Adipose tissue (tissue), 3 donors: ENCODE data around the gene NANOS2. TPM values are rescaled to one million over a fixed set of nuclear protein-coding genes. Genes with fewer than 3 reads are reported as not detected.

Experiments used
- H3K27ac ChIP-seq: one replicate; pipeline ENCODE4 v1.5.1; 2013; ENCODE audit warnings: low read depth, low read length
- WGBS, 3 donors: extraction: QIAGEN DNeasy Blood & Tissue Kit; methylation state at CpG; one replicate each; pipeline ENCODE4 v1.1.7; 2013; 5-methylcytosine and 5-hydroxymethylcytosine counted together
- polyA plus RNA-seq, 3 donors: library from polyadenylated mRNA; stranded (reverse); fragments of 200-250 nt; gene quantifications; one replicate each; pipeline ENCODE4 v1.2.3, GENCODE V29; 2013
- donor health status: healthy with polysubstance abuse.
- donor health status: Bipolar disorder and iron deficiency.
- donor health status: healthy.

NANOS2 gene
- polyA plus RNA-seq, result not detected

DNA sequence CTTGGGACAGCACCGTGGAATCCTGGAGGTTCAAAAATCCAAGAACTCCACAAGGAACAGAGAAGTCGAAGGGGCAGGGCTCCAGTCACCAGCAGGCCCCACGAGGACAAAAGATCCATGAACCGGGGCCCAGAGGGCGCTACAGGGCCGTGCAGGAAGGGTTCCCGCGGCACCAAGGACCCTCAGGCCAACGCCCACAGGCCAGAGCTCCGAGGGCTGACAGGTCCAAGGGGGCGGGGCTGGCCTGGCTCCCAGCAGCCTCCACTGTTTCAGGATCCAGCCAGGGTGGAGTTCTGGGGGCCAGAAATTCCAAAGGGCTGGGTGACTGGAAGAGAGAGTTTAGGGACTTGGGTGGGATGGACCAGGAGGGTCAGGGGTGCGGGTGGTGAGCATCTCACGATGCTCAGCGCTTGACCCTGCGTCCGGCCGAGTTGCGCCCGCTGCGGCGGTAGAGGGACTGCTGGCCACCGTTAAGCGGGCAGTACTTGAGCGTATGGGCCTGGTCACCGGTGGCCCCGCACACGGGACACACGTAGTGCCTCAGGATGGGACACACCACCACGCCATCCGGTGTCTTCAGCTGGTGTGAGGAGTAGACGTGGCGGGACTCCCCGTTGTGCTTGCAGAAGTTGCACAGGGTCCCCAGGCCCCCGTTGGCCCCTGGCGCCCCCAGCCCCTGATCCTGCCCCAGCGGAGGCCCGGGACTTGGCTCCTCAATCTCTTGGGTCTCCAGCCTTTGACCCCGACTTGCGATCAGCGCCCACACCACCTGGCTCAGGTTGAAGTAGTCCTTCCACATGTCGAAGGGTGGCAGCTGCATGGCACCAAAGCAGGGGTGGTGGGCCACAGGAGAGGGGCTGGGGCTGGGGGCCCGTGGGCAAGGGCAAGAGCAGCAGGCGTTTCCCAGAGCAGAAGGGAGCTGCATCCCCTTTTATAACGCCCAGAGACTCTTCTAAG is at the start of gene NANOS2:
Gene NANOS2, minus strand, starts transcription at position 905 of the 957 bp plus-strand sequence. Its CDS starts 85 bp downstream, at position 820.
- 56 to 64% (median 62%) methylated on average over 44 of the region's 44 CpGs for WGBS, 3 donors
- no peak within 1 kb of the TSS for H3K27ac ChIP-seq

GRCh38 chr19:45962021-45962420 is 47.4 kb upstream of the NANOS2 start:
- 87 to 90% (median 88%) methylated on average over 14 to 15 of the region's 15 CpGs for WGBS, 3 donors
- H3K27ac ChIP-seq, result no peak overlapping the region

DNA sequence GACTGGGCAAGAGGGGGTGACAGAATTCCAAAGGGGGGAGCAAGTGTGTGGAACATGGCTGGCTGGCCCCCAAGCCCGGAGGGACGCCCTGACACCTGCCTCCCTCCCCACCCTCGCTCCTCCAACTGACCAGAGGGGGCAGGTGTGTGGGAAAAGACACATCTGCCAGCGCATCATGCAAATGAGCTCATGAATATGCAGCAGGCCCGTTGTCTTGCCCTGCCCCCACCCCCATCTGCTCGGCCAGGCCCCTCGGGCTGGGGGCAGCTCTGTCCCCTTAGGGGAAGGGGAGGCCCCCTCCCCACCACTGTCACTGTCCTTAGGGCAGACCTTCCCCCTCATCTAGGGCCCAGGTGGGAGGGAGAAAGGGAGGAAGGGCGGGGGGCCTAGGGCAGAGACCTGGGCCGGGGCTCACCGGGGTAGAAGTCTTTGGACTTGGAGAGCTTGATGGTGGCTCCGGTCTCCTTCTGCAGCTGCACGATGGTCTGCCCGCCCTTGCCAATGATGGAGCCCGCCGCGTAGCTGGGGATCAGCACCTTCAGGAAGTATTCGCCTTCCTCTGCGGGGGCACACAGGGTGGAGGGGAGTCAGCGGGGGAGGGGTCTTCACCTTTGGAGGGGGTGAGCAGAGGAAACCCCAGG is 46.1 kb upstream of the NANOS2 start:
- 18 to 32% (median 26%) methylated on average over 16 to 19 of the region's 19 CpGs for WGBS, 3 donors
- no peak overlapping the region for H3K27ac ChIP-seq

DNA sequence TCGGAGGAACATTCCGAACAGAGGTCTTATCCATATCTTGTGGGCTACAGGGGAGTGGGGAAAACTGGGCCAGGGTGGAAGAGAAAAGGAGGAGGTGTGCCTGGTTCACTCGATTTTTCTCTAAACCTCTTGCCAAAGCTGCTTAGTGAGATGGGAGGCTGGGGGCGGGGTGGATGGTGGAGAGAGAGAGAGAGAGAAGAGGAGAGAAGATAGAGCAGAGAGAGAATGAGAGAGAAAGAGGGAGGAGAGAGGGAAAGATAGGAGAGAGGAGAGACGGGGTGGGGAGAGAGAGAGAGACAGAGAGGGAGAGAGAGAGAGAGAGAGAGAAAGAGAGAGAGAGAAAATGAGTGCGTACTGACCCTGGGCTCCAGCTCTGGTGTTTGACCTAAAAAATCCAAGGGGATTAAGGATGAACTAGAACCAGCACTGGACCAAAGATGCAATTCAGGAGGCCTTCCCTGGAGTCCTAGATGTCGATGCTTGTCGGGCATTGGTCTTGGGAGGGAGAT is 45.0 kb upstream of the NANOS2 start:
- no peak overlapping the region for H3K27ac ChIP-seq
- 62 to 67% (median 64%) methylated on average over 8 of the region's 8 CpGs for WGBS, 3 donors

DNA sequence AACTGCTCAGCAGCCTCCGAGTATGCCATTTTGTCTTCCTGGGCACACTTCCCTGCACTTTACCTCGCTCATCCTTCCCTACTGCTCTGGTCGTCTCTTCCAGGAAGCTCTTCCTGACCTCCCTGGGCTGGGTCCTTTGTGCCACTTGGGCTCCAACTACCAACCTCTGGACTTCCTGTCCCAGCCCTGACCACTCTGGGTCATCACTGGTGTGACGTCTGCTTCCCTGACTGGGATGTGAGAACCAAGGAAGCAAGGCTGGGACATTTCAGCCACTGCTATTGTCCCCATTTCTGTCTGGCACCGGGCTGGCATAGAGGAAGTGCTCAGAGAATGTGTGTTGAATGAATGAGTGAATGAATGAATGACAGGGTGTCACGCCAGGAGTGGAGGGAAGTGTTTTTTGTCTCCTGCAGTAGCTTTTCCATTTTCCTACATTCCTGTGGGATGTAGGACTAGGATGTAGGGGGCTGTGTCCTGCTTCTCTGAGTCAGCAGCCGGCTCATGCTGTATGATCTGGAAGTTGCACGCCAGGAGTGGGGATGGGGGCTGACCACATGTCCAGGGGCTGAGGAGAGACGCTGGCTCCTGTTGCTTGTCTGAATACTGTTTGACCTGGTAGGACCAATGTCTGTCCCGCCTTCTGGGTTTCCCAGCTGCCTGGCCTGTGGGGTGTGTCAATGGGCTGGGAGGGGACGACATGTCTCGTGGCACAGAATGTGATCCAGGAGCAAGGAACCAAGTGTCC is 44.4 kb upstream of the NANOS2 start:
- WGBS, 3 donors, result 59 to 78% (median 60%) methylated on average over 12 of the region's 12 CpGs

GRCh38 chr19:45958320-45958719 is 43.7 kb upstream of the NANOS2 start:
- WGBS, 3 donors, result 90 to 92% (median 91%) methylated on average over 6 of the region's 6 CpGs
- H3K27ac ChIP-seq, result no peak overlapping the region

More for the DNA sequence above, 44.4 kb upstream of the NANOS2 start:
- H3K27ac ChIP-seq, result no peak overlapping the region

DNA sequence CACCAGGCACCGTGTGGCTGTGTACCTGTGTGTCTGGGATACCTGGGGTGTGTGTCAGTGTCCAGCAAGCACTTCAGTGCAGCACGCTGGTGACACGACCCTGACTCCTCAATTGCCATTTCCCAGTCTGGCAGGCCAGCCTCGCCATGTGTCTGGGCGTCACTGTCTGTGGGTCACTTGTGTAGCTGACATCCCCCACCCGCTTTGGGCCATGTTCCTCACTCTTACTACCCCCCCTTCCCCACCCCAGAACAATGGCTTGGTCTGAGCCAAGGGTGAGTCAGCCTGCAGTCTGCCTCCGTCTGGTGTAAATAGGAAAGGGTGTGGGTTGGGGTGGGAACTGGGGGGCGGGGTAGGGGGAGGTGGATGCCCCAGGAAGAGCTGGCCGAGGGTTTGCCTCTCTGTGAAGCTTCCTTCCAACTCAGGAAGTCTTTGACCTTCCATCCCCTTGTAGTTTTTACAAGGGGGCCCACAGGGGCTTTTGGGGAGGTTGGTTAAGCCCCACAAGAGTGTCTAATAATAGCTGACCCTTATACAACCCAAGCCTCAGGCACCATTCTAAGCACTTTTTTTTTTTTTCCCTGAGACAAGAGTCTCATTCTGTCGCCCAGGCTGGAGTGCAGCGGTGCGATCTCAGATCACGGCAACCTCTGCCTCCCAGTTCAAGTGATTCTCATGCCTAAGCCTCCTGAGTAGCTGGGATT is 41.5 kb upstream of the NANOS2 start:
- no peak overlapping the region for H3K27ac ChIP-seq
- WGBS, 3 donors, result 34 to 53% (median 40%) methylated on average over 12 to 13 of the region's 13 CpGs

DNA sequence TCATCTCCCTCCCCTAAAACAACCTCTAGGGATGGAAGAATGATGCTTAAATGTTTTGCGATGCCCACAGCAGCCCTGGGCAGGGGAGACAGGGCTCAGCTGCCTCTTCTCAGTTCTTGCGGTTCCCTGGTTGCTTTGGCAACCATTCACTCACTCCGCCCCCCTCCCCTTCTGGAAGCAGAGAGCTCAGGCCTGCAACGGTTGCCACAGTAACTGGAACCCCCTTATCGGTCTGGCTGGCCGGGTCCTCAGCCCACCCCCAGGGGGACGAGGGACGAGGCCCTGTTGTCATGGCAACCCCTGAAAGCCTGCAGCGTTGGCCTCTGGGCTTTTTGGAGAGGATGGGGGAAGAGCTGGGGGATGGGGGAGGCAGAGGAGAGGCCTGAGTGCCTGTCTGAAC is 39.6 kb upstream of the NANOS2 start:
- WGBS, 3 donors, result 18 to 41% (median 29%) methylated on average over 9 of the region's 9 CpGs
- H3K27ac ChIP-seq, result no peak overlapping the region

DNA sequence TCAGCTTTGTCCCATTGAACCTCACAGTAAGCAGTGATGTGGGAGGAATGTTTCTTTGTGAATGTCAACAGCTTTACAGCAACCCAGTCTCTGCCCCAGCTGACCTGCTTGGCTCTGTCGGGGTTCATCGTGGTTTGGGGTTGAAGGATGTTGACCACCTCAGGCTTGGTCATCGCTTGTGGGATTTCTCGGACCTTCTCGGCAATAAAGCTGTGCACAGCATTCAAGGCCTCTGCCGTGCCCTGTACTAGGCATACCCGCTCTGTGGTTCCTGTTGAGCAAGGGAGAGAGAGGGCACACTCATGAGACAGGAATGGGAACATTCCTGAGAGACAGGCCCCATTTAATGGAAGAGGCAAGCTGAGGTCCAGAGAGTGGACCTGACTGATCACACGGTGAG is 39.1 kb upstream of the NANOS2 start:
- WGBS, 3 donors, result 89 to 97% (median 93%) methylated on average over 8 of the region's 8 CpGs
- no peak overlapping the region for H3K27ac ChIP-seq

DNA sequence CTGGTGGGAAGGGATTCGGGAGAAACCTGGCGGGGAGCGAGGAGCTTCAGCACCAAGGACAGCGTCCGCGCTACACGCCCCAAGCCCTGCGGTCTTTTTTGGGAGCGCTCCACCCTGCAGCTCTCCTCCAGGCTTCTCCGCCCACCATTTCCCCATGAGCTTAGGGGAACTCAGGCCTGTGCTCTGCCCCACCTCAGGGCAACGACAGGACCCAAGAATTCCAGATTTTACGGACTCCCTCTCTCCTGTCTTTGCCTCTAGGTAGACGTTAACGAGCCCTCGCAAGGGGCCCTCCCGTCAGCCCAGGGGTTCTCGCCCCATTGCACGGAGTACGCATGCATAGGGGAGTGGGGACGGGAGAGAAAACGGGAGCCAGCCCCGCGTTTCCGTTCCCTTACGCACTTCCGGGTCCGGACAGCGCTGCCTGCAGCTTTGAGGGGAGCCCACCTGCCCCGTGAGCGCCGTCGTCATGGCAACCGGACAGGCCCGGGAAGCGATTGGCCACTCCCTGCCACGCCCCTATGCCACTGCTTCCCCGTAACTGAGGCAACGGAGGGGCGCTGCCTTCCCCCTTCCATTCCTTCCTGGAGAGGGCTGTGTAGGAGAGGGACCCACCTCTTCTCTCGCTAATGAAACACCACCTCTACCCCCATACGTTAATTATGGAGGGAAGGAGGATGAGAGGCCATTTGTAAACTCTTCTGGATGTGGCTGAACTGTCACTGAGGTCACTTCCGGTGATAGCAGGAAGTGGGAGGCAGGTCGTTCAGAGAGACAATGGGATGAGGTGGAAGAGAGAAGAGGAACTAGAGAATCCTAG is 38.3 kb upstream of the NANOS2 start:
- 6 to 22% (median 21%) methylated on average over 38 to 43 of the region's 43 CpGs for WGBS, 3 donors
- H3K27ac ChIP-seq, result no peak overlapping the region

- 26 to 58% (median 54%) methylated on average over 8 of the region's 8 CpGs for WGBS, 3 donors
- H3K27ac ChIP-seq, result no peak overlapping the region
Measured at GRCh38 chr19:45952341-45952685, 37.7 kb upstream of the NANOS2 start.

DNA sequence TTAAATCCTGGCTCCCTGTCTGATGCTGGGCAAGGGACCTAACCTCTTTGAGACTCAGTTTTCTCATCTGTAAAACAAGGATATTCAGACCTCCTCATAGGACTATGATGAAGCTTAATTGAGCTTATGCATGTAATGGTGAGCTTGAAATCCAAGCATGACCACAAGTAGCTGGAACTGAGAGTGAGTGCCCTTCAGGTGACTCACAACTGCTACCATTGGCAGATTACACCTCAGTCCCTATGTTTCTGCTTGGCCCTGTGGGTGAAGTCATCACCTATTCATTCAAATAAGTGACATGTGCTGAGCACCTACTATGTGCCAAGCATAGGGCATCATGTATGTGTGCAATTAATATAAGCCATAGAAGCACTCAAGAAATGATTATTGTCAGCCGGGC is 33.3 kb upstream of the NANOS2 start:
- 86 to 100% (median 100%) methylated on average over 1 of the region's 1 CpG for WGBS, 3 donors

DNA sequence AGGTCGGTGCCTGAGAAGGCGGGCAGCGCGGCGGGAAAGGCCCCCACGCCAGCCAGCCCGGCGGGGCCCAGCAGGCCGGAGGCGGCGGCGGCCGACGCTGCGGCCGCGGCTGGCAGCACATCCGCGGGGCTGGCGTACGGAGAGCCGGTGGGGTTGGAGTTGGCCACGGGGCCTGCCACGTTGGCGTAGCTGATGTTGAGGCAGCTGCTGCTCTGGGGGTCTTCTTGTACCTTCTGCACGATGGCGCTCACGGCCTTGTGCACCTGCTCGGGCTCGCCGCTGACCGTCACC is 25.9 kb upstream of the NANOS2 start:
- no peak overlapping the region for H3K27ac ChIP-seq
- 53 to 68% (median 66%) methylated on average over 25 to 32 of the region's 32 CpGs for WGBS, 3 donors

More for the DNA sequence above, 33.3 kb upstream of the NANOS2 start:
- H3K27ac ChIP-seq, result no peak overlapping the region

- WGBS, 3 donors, result 21 to 52% (median 46%) methylated on average over 53 to 67 of the region's 67 CpGs
- no peak overlapping the region for H3K27ac ChIP-seq
Measured at GRCh38 chr19:45939792-45940514, 25.4 kb upstream of the NANOS2 start.

DNA sequence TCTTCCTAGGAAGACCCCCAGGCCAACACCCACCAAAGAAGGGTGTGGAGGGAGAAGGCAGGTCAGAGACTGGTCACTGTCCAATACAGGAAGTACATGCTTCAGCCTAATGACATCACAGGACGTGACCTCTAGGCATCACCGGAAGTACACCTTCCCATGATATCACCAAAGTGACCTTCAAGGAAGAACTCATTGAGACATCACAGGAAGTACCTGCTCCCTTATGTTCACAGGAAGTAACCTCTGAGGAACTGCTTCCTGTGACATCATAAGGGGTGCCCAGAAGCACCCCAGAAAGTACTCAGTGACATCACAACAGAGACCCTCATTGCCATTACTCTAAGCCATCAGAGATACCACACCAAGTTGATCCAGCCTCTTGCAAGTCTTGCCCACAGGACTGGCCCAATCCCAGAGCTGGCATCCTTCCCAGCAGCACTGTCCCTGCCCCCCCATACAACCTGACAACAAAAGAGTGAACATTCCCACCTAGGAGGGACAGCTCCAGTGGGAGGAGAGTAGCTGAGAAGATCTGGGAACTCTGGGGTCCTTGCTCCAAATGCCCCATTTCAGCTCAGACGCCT is 24.2 kb upstream of the NANOS2 start:
- H3K27ac ChIP-seq, result no peak overlapping the region

GRCh38 chr19:45935267-45935666 is 20.7 kb upstream of the NANOS2 start:
- no peak overlapping the region for H3K27ac ChIP-seq
- WGBS, 3 donors, result 58 to 77% (median 73%) methylated on average over 19 of the region's 19 CpGs

More for the DNA sequence above, 24.2 kb upstream of the NANOS2 start:
- 66 to 85% (median 70%) methylated on average over 3 of the region's 3 CpGs for WGBS, 3 donors
